ENCODE results near the gene ZBTB14.
A peak's percentile ranks its signal among the peaks of the same experiment; 100 is the strongest.

ZBTB14 gene

GRCh38 chr18:5295231-5295920 lies at the start of gene ZBTB14:
Gene ZBTB14, minus strand, starts transcription at chr18:5295726. Its CDS starts 2,480 bp downstream, at chr18:5293246.
- no peak for DNase-seq

DNA sequence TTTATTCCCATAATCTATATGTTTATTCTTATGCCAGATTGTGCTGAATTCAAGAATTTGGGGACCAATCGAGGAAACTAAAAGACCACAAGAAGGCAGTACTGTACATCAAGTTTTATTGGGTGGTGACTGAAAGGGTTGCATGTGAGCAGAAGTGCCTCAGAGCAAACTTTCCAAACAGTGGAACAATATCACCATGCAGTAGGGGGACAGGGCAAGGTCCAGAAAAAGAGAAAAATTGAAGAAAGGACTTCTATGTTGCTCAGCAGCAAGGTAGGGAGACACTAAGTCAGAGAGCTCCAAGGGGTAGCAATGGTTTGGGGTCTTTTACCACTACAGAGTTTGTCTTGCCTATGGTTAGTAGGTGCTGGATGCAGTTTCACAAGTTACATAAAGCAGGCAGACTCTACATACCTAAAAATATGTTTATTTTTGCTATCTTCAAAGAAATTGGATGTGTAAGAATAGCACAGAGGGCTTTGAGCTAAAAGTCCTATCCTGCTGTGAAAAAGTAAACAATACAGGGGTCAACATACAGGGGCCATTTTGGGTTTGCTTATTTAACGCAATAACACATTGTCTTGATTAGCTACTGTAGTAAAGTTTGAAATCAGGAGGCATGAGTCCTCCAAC lies 43.8 kb upstream of the ZBTB14 start:
- DNase-seq = no peak

- no peak for DNase-seq
Measured at GRCh38 chr18:5334456-5335075, 39.0 kb upstream of the ZBTB14 start.

- no peak for DNase-seq
Measured at GRCh38 chr18:5318061-5318700, 22.7 kb upstream of the ZBTB14 start.

GRCh38 chr18:5317186-5317585 lies 21.7 kb upstream of the ZBTB14 start:
- DNase-seq = no peak

DNA sequence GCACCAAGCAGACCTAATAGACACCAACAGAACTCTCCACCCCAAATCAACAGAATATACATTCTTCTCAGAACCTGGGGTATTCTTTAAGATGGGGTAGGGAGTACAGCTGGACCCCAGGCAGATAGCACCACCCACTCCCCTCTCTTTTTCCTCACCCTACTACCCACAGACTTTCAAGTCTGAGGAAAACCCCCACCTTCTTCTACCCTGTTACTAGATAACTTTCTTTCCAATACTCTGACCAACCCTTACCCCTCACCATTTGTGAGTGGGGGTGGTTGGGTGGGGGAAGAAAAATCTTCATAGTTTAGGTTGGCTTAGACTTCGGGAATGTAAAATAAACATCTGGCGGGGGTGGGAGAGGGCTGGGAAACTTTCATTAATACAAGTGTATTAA lies 20.3 kb upstream of the ZBTB14 start:
- no peak for DNase-seq

- no peak for DNase-seq
Measured at GRCh38 chr18:5311301-5311989, 15.9 kb upstream of the ZBTB14 start.

DNA sequence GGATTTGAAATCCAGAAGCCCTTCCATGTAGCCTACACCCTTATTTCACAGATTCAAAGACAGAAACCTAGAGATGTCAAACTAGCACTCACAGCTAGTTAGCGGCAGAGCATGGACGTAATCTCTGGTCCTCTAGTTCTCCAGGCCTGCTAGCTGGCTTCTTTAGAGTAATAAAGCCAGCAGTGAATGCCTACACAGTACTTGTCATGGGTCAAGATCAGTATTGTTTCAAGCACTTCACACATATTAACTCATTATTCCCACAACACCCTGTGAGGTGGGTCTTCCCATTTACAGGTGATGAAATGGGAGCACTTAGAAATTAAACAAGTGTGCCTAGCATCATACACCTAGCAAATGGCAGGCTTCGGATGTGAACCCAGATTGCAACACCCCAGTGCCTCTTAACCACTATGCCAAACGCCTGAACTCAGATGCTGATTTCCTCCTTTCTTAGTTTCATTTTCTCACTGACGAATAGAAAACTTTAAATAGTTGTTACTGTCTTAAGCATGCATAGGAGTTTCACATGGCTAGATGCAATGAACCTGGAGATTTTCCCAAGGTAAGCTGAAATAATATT lies 14.5 kb upstream of the ZBTB14 start:
- no peak for DNase-seq

GRCh38 chr18:5305835-5306234 lies 10.3 kb upstream of the ZBTB14 start:
- no peak for DNase-seq

- DNase-seq = no peak
Measured at GRCh38 chr18:5304232-5304631, 8.7 kb upstream of the ZBTB14 start.

GRCh38 chr18:5303636-5304035 lies 8.1 kb upstream of the ZBTB14 start:
- DNase-seq = no peak

- no peak for DNase-seq
Measured at GRCh38 chr18:5302606-5303005, 7.1 kb upstream of the ZBTB14 start.

GRCh38 chr18:5300476-5301010 lies 5.0 kb upstream of the ZBTB14 start:
- no peak for DNase-seq

- no peak for DNase-seq
Measured at GRCh38 chr18:5298156-5298852, 2.8 kb upstream of the ZBTB14 start.

GRCh38 chr18:5297597-5297996 lies 2.1 kb upstream of the ZBTB14 start:
- DNase-seq = no peak

DNA sequence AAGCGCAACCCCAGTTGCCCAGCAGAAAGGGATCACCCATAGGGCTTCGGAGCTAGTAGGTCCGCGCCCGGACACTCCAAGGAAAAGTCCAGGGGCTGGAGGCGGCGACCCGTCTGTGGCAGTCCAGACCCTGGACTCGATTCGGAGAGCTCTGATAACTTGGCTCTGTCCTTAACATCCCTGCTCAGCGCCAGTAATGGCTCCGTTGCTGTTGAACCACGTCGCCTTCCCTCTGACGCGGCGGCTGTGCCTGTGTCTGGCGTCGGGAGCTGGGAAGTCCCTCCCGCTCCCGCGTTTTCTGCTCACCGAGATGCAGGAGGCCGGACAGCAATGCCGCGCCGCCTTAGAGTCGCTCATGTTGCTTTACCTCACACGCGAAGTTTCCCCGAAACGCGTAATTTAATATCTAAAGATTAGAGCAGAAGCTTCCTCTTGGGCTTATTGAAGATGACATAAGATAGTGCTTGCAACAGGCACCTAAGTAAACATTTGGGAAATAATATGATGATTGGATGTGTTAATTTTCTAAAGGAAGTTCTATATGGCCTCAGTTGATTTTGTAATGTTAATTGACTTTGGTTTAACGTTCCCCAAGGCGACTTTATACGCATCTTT lies 1.3 kb upstream of the ZBTB14 start:
- peak; percentile 19 to 53 for DNase-seq

GRCh38 chr18:5295981-5296705 lies 617 bp upstream of the ZBTB14 start:
- peak; percentile 25 to 29 for DNase-seq

DNA sequence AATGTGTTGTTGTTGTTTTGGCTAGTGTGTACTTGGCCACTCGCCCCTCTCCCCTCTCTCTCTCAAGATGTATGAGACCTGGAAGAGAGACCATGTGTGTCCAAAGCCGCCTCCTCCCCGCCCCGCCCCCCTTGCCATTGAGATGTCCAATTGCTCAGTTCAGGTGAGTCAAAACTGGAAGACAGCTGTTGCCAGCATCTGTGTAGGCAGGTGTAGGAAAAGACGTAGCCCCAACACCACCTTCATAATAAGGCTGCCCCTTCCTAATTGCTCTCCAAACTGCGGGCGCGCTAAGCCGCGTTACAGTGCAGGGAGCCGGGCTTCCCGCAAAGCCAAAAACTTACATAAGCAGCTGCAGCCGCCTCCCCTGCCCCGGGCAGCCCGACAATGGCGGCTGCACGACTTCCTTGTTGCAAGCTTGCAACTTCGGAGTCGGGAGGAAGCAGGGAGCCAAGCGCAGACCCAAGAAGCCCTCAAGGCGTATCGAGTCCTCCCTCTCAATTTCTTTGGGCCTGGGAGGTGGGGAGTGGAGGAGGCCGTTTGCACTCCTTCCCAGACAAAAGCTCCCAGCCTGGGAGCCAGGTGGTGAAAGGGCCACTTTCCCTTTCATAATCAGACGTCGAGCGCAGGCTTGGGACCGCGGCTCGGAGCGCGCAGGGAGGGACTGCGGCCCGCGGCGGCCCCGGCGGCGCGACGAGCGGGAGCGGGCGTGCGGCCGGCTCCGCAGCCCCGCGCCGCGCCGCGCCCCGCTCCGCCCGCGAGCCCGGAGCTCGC lies 882 bp downstream of the ZBTB14 start:
- DNase-seq = peak in 1 of 2 experiments; percentile 19

DNA sequence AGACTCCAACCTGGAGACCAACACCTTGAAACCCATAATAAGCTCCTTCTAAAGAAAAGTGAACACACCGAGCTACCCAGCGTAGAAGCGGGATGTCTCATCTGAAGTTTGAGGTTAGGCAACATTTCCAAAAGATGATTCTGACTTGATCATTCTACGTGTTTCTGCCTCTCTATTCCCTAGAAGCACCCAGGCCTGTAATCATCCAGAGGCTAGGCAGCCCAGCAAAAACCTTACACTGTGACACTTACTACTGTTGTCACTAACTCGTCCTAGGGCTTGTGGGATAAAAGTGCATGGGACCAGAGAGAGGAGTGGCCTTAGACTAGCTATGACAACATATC lies 1.4 kb downstream of the ZBTB14 start:
- no peak for DNase-seq

DNA sequence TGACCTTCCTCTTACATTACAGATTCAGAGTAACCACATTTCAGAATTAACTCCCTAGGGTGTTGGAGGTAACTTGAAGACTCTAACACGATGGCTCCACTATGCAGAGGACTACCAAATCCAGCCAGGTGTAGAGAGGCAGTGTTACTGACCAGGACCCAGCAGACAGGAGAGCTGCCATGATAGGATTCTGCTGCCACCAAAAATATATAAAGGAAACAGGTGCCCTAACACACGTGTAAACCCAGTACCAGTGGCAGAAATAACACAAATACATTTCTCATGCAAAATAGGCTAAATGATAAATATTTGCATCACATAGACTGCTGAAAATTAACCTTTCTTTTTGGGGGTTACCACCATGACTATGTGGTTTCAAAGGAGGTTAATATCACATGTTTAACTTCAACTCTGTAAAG lies 7.0 kb downstream of the ZBTB14 start:
- DNase-seq = no peak
